Panc1 (cell line): ENCODE measurements around the gene PXDN.

Experiments used
- POLR2AphosphoS5 ChIP-seq: IDR thresholded peaks from 2 replicates; pipeline ENCODE4 v1.6.1; 2012; ENCODE audit warnings: mild to moderate bottlenecking, low read depth, low read length, moderate library complexity
- SIN3A ChIP-seq: IDR thresholded peaks from 2 replicates; pipeline ENCODE4 v1.6.1; 2012; ENCODE audit warnings: low read depth, mild to moderate bottlenecking, low read length, moderate library complexity, borderline replicate concordance; ENCODE audit not compliant: insufficient read depth
- TCF7L2 ChIP-seq: IDR thresholded peaks from 2 replicates; pipeline ENCODE4 v1.6.1; 2011; ENCODE audit warnings: mild to moderate bottlenecking, low read depth, low read length, inconsistent platforms
- TF ChIP-seq, protein P1 (sequence below), 2 experiments: IDR thresholded peaks; 2 replicates each; pipeline ENCODE4 v1.6.1; 2011 to 2012; ENCODE audit warnings: low read depth in 2 of 2, control low read depth in 1 of 2, low read length in 1 of 2, mild to moderate bottlenecking in 1 of 2, moderate library complexity in 1 of 2; ENCODE audit not compliant: insufficient read depth in 1 of 2
- TF ChIP-seq, protein P2 (sequence below): fragments of 450-650 bp; IDR thresholded peaks from 2 replicates; pipeline ENCODE4 v1.5.1; 2017; ENCODE audit warnings: mild to moderate bottlenecking

DNA sequence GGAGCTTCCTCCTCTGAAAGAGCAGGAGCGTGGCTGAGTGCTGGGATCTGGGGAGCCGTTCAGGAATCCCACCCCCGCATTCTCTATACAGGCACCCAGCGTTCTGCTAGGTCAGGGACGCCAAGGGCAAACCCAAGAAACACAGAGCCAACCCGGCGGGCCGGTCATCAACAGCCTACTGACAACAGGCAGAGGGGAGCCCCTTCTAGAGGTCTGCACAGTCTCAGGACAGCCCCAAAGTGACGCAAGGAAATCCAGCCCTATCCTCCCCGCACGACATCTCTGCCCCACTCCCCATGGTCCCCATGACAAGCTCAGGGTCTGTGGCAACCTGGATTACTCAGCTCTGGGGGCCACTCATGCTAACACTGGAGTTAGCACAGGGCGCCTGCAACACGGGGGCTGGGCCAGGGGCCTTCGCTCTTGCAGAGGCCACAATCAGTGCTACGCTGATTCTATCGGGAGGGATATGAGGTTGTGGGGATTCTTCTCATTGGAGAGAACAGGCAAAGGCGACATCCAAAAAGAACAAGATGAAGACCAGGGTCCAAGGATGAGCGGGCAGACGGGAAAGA, 81.6 kb downstream of the PXDN start:
- TF ChIP-seq POLR2AphosphoS5 (no peak), TCF7L2 (no peak), SIN3A (no peak)
- TF ChIP-seq, protein P1, sequence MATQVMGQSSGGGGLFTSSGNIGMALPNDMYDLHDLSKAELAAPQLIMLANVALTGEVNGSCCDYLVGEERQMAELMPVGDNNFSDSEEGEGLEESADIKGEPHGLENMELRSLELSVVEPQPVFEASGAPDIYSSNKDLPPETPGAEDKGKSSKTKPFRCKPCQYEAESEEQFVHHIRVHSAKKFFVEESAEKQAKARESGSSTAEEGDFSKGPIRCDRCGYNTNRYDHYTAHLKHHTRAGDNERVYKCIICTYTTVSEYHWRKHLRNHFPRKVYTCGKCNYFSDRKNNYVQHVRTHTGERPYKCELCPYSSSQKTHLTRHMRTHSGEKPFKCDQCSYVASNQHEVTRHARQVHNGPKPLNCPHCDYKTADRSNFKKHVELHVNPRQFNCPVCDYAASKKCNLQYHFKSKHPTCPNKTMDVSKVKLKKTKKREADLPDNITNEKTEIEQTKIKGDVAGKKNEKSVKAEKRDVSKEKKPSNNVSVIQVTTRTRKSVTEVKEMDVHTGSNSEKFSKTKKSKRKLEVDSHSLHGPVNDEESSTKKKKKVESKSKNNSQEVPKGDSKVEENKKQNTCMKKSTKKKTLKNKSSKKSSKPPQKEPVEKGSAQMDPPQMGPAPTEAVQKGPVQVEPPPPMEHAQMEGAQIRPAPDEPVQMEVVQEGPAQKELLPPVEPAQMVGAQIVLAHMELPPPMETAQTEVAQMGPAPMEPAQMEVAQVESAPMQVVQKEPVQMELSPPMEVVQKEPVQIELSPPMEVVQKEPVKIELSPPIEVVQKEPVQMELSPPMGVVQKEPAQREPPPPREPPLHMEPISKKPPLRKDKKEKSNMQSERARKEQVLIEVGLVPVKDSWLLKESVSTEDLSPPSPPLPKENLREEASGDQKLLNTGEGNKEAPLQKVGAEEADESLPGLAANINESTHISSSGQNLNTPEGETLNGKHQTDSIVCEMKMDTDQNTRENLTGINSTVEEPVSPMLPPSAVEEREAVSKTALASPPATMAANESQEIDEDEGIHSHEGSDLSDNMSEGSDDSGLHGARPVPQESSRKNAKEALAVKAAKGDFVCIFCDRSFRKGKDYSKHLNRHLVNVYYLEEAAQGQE (IDR thresholded peaks at IDR 0.05; ENCODE audit: insufficient read depth in 1 of 2, low read depth in 2 of 2, low read length in 1 of 2) = no peak
- TF ChIP-seq, protein P2, sequence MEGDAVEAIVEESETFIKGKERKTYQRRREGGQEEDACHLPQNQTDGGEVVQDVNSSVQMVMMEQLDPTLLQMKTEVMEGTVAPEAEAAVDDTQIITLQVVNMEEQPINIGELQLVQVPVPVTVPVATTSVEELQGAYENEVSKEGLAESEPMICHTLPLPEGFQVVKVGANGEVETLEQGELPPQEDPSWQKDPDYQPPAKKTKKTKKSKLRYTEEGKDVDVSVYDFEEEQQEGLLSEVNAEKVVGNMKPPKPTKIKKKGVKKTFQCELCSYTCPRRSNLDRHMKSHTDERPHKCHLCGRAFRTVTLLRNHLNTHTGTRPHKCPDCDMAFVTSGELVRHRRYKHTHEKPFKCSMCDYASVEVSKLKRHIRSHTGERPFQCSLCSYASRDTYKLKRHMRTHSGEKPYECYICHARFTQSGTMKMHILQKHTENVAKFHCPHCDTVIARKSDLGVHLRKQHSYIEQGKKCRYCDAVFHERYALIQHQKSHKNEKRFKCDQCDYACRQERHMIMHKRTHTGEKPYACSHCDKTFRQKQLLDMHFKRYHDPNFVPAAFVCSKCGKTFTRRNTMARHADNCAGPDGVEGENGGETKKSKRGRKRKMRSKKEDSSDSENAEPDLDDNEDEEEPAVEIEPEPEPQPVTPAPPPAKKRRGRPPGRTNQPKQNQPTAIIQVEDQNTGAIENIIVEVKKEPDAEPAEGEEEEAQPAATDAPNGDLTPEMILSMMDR = no peak
